HG03108 (cell line): ENCODE measurements around the gene ATP10B.
A peak's percentile ranks its signal among the peaks of the same experiment; 100 is the strongest.
"Not testable (repeated sequence)": the region's sequence is repeated elsewhere in the genome, so short reads cannot be mapped to it uniquely, and the experiment has no call there.

Experiments used
- ATAC-seq: cut with Tn5 transposase; IDR thresholded peaks from one replicate; pipeline ENCODE4 v1.9.1; 2021; ENCODE audit warnings: moderate library complexity; ENCODE audit not compliant: unreplicated experiment

Gene ATP10B

DNA sequence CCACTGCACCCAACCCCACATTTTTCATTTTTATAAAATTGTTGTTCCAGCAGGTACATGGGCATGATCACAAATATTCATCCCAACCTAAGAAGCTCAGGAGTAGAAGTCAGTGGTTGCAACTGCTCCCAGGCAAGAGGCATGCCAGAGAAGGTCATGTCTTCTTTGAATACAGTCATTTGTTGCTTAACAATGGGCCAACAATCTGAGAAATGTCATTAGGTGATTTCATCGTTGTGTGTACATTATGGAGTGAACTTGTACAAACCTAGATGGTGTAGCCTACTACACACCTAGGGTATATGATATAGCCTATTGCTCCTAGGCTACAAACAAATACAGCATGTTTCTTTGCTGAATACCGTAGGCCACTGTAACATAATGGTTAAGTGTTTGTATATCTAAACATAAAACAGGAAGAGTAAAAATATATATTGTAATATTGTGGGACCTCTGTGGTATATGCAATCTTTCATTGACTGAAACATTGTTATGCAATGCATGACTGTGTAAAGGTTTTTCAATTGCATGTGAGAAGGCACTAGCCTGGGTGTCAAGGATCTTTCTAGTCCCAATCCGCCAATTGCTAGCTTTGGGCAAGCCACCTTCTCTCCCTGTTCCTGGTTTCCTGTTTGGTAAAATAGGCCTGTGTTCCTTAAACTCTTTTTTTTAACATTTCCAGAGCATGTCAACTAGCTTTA lies 27.6 kb downstream of the ATP10B start:
- no peak for ATAC-seq

- ATAC-seq, result not testable (repeated sequence)
Observed at GRCh38 chr5:160812996-160813395, 39.0 kb downstream of the ATP10B start.

DNA sequence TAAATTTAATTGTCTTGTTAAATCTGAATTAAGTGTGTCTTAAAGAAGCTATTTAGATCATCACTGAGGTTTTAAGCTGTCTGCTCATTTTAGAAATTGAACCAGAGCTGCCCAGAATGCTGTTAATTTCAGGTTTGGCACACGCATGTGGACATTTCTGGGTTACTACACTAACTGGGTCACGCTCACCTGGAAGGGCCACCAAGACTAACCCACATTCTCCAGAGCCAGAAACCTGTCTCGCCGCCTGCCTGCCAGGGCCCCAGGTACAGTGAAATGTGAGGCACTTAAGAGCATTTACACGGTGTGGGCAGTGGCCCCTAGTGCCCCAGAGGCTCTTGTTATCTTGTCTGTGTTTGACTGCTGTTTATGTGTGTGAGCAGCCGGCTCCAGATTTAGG lies 46.6 kb downstream of the ATP10B start:
- no peak for ATAC-seq

- ATAC-seq, result peak; percentile 43
Observed at GRCh38 chr5:160802592-160802991, 49.4 kb downstream of the ATP10B start.

DNA sequence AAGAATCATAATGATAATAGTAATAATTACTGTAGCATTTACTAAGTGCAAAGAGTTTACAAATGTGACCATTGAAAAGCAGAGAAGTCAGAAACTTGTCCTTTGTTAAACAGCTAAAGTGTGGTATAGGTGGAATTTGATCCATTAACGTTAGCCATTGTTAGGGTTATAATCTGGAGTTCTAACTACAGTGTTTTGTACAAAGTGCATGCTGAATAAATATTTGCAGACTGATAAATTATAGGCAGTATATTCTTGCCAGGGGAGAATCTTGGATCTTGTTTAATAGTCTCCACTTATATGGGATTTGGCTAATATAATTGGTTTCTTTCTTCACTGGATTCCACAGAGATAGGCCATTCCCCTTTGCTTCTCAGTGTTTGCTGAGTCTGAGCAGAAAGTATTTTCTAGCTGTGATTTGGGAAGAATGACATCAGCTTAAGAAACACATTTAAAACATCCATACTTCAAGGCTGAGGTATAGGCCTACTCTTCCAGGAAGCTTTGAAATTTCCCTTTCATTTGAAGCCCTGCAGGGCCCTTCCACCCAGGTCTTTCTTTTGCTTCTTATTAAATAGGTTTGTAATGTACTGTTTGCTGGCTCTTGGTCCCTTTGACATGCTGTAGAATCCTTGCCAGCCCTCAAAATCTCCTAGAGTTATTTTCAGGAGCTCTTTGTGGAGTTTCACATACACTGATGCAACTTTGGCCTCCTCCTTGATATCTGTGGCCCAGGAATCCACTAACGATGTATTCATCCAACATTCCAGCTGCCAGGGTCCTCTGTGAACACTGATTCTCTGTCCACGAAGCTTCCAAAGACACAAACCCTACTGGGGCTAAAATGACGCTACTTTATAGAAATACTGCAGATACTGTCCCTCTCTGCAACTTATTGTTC lies 51.4 kb downstream of the ATP10B start:
- no peak for ATAC-seq

DNA sequence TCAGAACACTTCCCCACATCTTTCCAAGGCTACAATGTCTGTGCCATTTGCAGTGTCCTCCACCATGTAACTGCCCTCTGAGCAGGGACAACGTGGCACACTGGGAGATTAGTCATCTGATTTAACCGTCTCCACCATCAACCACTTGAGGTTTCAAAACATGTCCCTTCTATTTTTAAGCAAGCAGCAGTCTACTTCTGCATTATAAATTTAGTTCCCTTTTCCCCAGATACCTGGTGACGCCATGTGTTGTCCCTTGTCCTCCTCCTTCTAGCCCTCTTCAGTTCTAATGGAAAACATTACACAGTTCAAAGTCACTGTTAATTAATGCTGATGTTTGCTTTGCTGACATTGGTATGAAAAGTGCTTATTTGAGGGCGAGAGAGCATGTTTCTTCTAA lies 52.8 kb downstream of the ATP10B start:
- peak; percentile 51 for ATAC-seq

DNA sequence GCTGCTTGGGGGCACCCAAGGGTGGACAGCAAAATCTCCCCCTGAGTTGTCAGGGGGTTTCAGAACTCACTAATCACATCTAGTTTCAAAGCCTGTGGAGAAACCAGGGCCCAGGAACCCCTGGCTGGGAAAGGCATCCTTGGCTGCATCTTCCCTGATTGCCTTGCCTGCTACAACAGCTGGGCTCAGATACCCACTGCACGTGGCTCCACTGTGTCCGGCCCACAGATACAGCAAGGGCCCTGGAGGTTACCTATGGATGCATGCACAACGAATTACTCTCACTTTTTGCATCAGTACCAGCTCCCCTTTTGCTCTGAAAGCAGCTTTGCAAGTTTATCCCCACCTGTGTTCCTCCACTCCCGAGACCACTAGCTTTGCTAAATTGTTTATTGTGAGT lies 55.0 kb downstream of the ATP10B start:
- no peak for ATAC-seq

GRCh38 chr5:160793530-160793899 lies 58.5 kb downstream of the ATP10B start:
- ATAC-seq, result no peak

- no peak for ATAC-seq
Observed at GRCh38 chr5:160792732-160793529, 59.1 kb downstream of the ATP10B start.

DNA sequence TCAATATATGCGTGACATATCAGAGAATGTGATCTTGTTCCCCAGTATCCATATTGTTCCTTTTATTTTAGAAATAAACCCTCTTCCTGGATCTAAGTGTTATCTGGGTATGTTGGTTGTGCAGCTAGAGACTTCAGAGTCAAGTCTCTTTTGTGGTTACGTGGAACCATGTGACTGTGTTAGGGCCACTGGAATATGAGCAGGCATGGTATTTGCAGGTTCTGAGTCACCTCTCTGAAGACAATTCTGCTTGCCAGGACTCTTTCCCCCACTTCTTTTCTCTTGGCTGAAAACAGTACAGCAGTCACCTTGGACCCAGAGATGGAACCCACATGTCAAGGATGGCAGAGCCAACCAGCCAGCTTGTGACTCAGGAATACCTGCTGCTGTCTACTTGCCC lies 59.7 kb downstream of the ATP10B start:
- no peak for ATAC-seq

- ATAC-seq, result no peak
Observed at GRCh38 chr5:160789219-160789859, 62.7 kb downstream of the ATP10B start.

DNA sequence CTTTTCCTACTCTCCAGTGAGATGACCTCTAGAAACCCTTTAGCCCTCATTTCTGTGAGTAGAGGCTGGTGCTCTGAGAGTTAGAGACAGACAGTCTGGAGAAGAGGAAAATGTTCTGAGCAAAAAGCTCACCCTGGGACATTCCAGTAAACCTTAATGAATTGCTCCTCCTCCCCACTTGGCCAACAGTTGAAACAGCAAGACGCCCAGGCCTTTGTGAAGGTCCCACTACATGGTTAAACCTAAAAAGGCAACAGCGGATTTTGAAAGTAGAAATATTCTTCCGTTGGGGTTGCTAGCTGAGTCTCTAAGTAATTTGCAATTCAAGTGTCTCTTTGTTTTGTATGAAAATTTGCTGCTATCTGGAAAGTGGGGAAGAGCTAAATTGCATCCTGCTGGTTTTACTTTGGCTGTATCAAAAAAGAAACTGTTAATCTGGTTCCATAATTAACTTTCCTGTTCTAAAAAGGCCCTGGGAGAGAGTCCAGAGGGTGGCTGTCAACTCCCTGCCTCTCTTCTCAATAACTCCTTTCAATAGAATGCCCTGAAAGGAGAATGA lies 63.8 kb downstream of the ATP10B start:
- no peak for ATAC-seq

DNA sequence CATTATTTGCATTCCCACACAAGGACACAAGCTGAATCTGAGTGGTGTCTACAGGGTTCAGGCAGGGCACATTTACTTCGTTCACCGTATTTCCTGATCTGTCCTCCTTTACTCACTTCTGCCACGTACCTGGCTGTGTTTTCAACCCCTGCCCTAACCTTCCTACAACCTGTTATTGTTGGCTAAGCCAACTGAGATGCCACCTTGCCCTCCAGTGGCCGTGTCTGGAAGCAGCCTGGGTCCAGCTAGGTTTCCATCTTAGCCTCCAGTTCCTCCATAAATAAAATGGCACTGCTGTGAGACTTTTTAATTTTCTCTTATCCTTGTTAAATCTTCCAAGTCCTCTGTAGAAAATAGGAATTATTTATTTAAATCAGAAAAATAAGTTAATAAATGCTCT lies 64.8 kb downstream of the ATP10B start:
- ATAC-seq, result no peak

- no peak for ATAC-seq
Observed at GRCh38 chr5:160774666-160775315, 77.2 kb downstream of the ATP10B start.

DNA sequence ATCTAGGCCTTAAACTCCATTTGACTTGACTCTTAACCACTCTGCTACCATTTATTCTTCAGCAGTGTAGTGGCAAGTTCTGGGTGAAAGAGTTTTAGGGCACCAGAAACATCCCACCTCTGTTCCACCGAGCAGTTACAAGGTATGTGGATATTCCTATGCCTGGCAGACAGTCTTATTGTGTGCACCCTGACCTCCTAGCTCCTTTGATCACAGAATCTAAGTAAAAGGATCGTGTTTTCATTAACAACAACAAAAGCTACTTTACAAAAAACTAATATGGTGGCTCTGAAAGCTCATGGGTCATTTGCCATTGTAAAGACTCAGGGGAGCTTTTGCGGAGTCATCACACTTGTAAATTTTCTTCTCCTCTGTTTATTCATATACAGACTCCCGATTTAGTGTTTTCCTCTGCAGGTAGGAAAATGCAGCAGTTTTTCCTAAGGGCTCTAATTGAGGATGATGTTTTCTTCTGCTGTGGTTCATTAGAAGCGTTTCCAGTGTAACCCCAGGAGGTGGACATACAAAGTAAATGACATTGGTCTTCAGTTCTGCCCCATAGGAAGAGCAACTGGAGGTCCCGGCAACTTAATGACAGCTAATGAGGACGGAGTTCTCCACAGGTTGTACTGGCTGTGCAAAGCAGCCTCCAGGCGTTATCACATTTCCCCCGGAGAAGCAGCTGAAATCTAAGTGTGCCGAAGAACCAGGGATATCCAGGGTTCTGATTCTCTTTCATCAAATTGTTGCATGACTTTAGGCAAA lies 78.2 kb downstream of the ATP10B start:
- no peak for ATAC-seq

DNA sequence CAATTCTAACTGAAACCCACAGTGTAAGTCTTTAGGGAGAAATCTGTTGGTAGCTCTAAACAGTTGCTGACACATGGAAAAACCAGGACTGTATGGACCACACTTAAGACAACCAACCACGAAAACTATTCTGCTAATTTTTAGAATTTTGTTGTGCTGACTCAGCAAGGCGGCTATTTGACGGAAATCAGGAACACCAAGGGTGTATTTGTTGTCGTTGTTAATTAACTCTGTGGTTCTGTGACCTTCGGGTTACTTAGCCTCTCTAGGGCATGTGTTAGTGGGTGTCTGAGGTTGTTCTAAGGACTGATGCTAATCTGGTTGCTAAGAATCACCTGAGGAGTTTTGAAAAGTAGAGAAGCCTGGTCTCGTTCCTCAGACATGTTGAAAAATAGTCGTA lies 79.2 kb downstream of the ATP10B start:
- no peak for ATAC-seq

DNA sequence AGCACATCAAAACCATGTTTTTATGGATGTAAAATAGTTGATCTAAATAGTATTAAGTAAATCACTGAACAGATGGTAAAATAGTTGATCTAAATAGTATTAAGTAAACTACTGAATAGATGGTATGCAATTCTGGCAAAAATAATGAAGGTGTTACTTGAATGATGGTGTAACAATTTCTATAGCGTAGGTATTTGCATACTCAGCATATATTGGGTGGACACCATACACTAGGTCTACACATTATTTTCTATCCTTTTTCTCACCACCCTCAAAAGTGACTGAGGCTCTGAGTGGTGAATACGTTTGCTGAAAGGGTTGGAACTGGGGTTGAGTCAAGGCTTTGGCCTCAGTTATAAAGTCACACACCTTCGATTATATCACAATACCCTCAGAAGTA lies 81.3 kb downstream of the ATP10B start:
- no peak for ATAC-seq

DNA sequence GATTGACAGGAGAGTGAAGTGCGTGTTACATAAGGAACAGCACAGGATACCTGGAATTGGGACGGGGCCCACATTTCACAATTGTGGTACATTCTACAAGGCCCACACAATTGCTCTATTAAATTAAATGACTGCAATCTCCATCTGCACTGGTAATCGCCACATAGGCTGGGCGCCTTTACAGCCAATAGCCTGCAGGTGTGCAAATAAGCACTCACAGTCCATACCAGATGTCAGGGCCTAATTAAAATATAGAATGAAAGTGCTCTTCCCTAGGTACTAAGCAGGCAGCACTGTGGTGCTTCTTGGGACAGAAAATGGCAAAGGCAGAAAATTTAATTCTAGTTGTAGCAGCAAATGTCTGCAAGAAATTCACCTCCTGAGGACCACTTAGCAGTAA lies 82.7 kb downstream of the ATP10B start:
- no peak for ATAC-seq

GRCh38 chr5:160767062-160767461 lies 84.9 kb downstream of the ATP10B start:
- no peak for ATAC-seq

- ATAC-seq, result no peak
Observed at GRCh38 chr5:160760008-160760407, 92.0 kb downstream of the ATP10B start.
